Uterus (tissue), 4 donors: ENCODE data around the gene MYOD1. TPM values are rescaled to one million over a fixed set of nuclear protein-coding genes. Genes with fewer than 3 reads are reported as not detected.

ENCODE experiments used
- DNase-seq, 2 donors: peaks; one replicate each; pipeline ENCODE4 v3.0.0-alpha.2; 2019 to 2020
- H3K27ac ChIP-seq, 2 donors: fragments of 200-600 bp; sonication (generic); 1 replicate in 1 of 2; 2 replicates in 1 of 2; pipeline ENCODE4 v1.5.1; 2016 to 2018
- H3K27me3 ChIP-seq, 2 donors: fragments of 200-600 bp; sonication (generic); one replicate each; pipeline ENCODE4 v1.5.1; 2018 to 2019; ENCODE audit warnings: control low read depth in 1 of 2
- H3K36me3 ChIP-seq, 2 donors: fragments of 200-600 bp; sonication (generic); one replicate each; pipeline ENCODE4 v1.5.1; 2019; ENCODE audit warnings: control low read depth in 1 of 2
- H3K4me1 ChIP-seq, 2 donors: fragments of 200-600 bp; sonication (generic); one replicate each; pipeline ENCODE4 v1.5.1; 2018 to 2019; ENCODE audit warnings: control low read depth in 1 of 2
- H3K4me3 ChIP-seq, 2 donors: fragments of 200-600 bp; sonication (generic); 1 replicate in 1 of 2; 2 replicates in 1 of 2; pipeline ENCODE4 v1.5.1; 2018 to 2019; ENCODE audit warnings: mild to moderate bottlenecking in 1 of 2
- H3K9me3 ChIP-seq, 2 donors: fragments of 200-600 bp; sonication (generic); one replicate each; pipeline ENCODE4 v1.5.1; 2019; ENCODE audit warnings: control low read depth in 1 of 2
- CTCF ChIP-seq, 4 experiments: fragments of 200-600 bp in 2 of 4; fragments of 450-650 bp in 2 of 4; sonication (generic) in 2 of 4; IDR thresholded peaks; one replicate each; pipeline ENCODE4 v1.5.1; 2016 to 2019; ENCODE audit warnings: antibody characterized with exemption in 4 of 4, mild to moderate bottlenecking in 2 of 4, moderate library complexity in 1 of 4
- POLR2A ChIP-seq, 2 donors: fragments of 450-650 bp; IDR thresholded peaks; one replicate each; pipeline ENCODE4 v1.6.1; 2016; ENCODE audit warnings: antibody characterized with exemption in 2 of 2, mild to moderate bottlenecking in 1 of 2, moderate library complexity in 1 of 2
- intact Hi-C: fragments of 100-400 bp; cut with DNase I; formaldehyde crosslinking; loops from one replicate; pipeline ENCODE4 v1.15.1; 2023; ENCODE audit warnings: low total_unique reads
- total RNA-seq, 4 donors: library from RNA; depleted of rRNA in 3 of 4; stranded (reverse); fragments of >200 nt in 3 of 4; gene quantifications; one replicate each; pipeline versions ENCODE4 v1.1.0 to v1.2.4, GENCODE V29; 2014 to 2023
- donor health status: DM: yes; HTN: yes; CAD: no.

MYOD1 gene
- total RNA-seq, 4 donors from 2014 or later, result not detected

GRCh38 chr11:17716807-17717206 lies 2.6 kb upstream of the MYOD1 start:
- Histone ChIP-seq H3K4me3 (no peak overlapping the region), H3K36me3 (no peaks in the 10 kb centered on the region), H3K9me3 (no peaks in the 10 kb centered on the region), H3K4me1 (peaks cover 0 to 14% of the 10 kb centered on the region in 2 donors), H3K27ac (no peak overlapping the region), H3K27me3 (peaks cover 0 to 21% of the 10 kb centered on the region in 2 donors)
- TF ChIP-seq POLR2A (IDR thresholded peaks at IDR 0.05) (no peak), CTCF (IDR thresholded peaks at IDR 0.05) (no peak)
- DNase-seq, result no peak
- intact Hi-C loops, result no loop called here

GRCh38 chr11:17718015-17718414 lies 1.4 kb upstream of the MYOD1 start:
- Histone ChIP-seq H3K9me3 (no peaks in the 10 kb centered on the region), H3K27ac (no peak overlapping the region), H3K4me3 (no peak overlapping the region), H3K36me3 (no peaks in the 10 kb centered on the region), H3K27me3 (peaks cover 0 to 21% of the 10 kb centered on the region in 2 donors), H3K4me1 (peaks cover 0 to 14% of the 10 kb centered on the region in 2 donors)
- intact Hi-C loops, result no loop called here
- TF ChIP-seq CTCF (IDR thresholded peaks at IDR 0.05) (no peak), POLR2A (IDR thresholded peaks at IDR 0.05) (no peak)
- no peak for DNase-seq

- no peak for DNase-seq
- Histone ChIP-seq H3K27ac (no peak overlapping the region), H3K9me3 (no peaks in the 10 kb centered on the region), H3K27me3 (peaks cover 0 to 21% of the 10 kb centered on the region in 2 donors), H3K4me3 (no peak overlapping the region), H3K4me1 (peaks cover 0 to 14% of the 10 kb centered on the region in 2 donors), H3K36me3 (no peaks in the 10 kb centered on the region)
- intact Hi-C loops, result no loop called here
- TF ChIP-seq POLR2A (IDR thresholded peaks at IDR 0.05), result no peak
- no peak for TF ChIP-seq CTCF (IDR thresholded peaks at IDR 0.05)
Observed at GRCh38 chr11:17718510-17718962, 835 bp upstream of the MYOD1 start.

- Histone ChIP-seq H3K4me1 (peaks cover 0 to 14% of the 10 kb centered on the region in 2 donors), H3K27me3 (peaks cover 0 to 21% of the 10 kb centered on the region in 2 donors), H3K36me3 (no peaks in the 10 kb centered on the region), H3K4me3 (no peak overlapping the region), H3K27ac (no peak overlapping the region), H3K9me3 (no peaks in the 10 kb centered on the region)
- no peak for TF ChIP-seq CTCF (IDR thresholded peaks at IDR 0.05)
- no peak for TF ChIP-seq POLR2A (IDR thresholded peaks at IDR 0.05)
- intact Hi-C loops, result no loop called here
- DNase-seq, result no peak
Observed at GRCh38 chr11:17719938-17720795, 796 bp downstream of the MYOD1 start.

- Histone ChIP-seq H3K27me3 (peaks cover 0 to 21% of the 10 kb centered on the region in 2 donors), H3K4me1 (peaks cover 0 to 14% of the 10 kb centered on the region in 2 donors), H3K4me3 (no peak overlapping the region), H3K36me3 (no peaks in the 10 kb centered on the region), H3K27ac (no peak overlapping the region), H3K9me3 (no peaks in the 10 kb centered on the region)
- TF ChIP-seq CTCF (IDR thresholded peaks at IDR 0.05) (no peak), POLR2A (IDR thresholded peaks at IDR 0.05) (no peak)
- no peak for DNase-seq
- intact Hi-C loops, result no loop called here
Observed at GRCh38 chr11:17720796-17721171, 1.4 kb downstream of the MYOD1 start.
